Mesendoderm (in vitro differentiated cells): Measurements from ENCODE around the gene RTL10.

Experiments
- DNase-seq: peaks from one replicate; pipeline ENCODE4 v3.0.0; 2013
- H2AK5ac ChIP-seq: 2 replicates; pipeline ENCODE4 v1.6.1; 2013; ENCODE audit warnings: low read length, inconsistent platforms
- H2BK120ac ChIP-seq: 2 replicates; pipeline ENCODE4 v1.6.1; 2013; ENCODE audit warnings: low read depth, mild to moderate bottlenecking, low read length, moderate library complexity, mixed read lengths
- H2BK15ac ChIP-seq: replicated peaks from 2 replicates; pipeline ENCODE4 v1.6.1; 2013; ENCODE audit warnings: low read depth, mild to moderate bottlenecking, moderate library complexity
- H2BK5ac ChIP-seq: 2 replicates; pipeline ENCODE4 v1.6.1; 2013; ENCODE audit warnings: low read length, inconsistent platforms
- H3K18ac ChIP-seq: 2 replicates; pipeline ENCODE4 v1.6.1; 2013; ENCODE audit warnings: mild to moderate bottlenecking, low read length, mixed read lengths
- H3K23ac ChIP-seq: one replicate; pipeline ENCODE4 v1.6.1; 2013; ENCODE audit warnings: low read length
- H3K27ac ChIP-seq: 2 replicates; pipeline ENCODE4 v1.5.1; 2013; ENCODE audit warnings: low read depth, mild to moderate bottlenecking, inconsistent platforms, low read length, moderate library complexity
- H3K27me3 ChIP-seq: 2 replicates; pipeline ENCODE4 v1.6.1; 2013; ENCODE audit warnings: low read length, control low read depth, mild to moderate bottlenecking, inconsistent platforms; ENCODE audit not compliant: insufficient read depth, poor library complexity
- H3K36me3 ChIP-seq: 2 replicates; pipeline ENCODE4 v1.6.1; 2013; ENCODE audit warnings: low read length, inconsistent platforms; ENCODE audit not compliant: control insufficient read depth, insufficient read depth
- H3K4ac ChIP-seq: one replicate; pipeline ENCODE4 v1.6.1; 2013; ENCODE audit warnings: low read depth, mild to moderate bottlenecking, low read length, moderate library complexity
- H3K4me1 ChIP-seq: 2 replicates; pipeline ENCODE4 v1.6.1; 2013; ENCODE audit warnings: low read depth, low read length, inconsistent platforms; ENCODE audit not compliant: control insufficient read depth
- H3K4me2 ChIP-seq: 2 replicates; pipeline ENCODE4 v1.6.1; 2013; ENCODE audit warnings: low read length
- H3K4me3 ChIP-seq: 2 replicates; pipeline ENCODE4 v1.5.1; 2013; ENCODE audit warnings: mild to moderate bottlenecking, low read length
- H3K56ac ChIP-seq: one replicate; pipeline ENCODE4 v1.6.1; 2013; ENCODE audit warnings: low read length
- H3K79me1 ChIP-seq: 2 replicates; pipeline ENCODE4 v1.6.1; 2013; ENCODE audit warnings: low read length, inconsistent platforms
- H3K79me2 ChIP-seq: 2 replicates; pipeline ENCODE4 v1.6.1; 2013; ENCODE audit warnings: mild to moderate bottlenecking, low read length; ENCODE audit not compliant: control insufficient read depth, insufficient read depth
- H3K9ac ChIP-seq: 2 replicates; pipeline ENCODE4 v1.6.1; 2013; ENCODE audit warnings: low read length, inconsistent platforms
- H4K5ac ChIP-seq: one replicate; pipeline ENCODE4 v1.6.1; 2013; ENCODE audit warnings: low read length
- H4K8ac ChIP-seq: one replicate; pipeline ENCODE4 v1.6.1; 2013; ENCODE audit warnings: low read depth, mild to moderate bottlenecking, control low read depth, low read length, moderate library complexity
- WGBS: extraction: QIAGEN DNeasy Blood & Tissue Kit; methylation state at CpG from one replicate; pipeline ENCODE4 v1.1.7; 2013; ENCODE audit warnings: low lambda C conversion rate, missing lambda C conversion rate; ENCODE audit not compliant: insufficient coverage; ENCODE audit errors: extremely low coverage; 5-methylcytosine and 5-hydroxymethylcytosine counted together

RTL10 gene

DNA sequence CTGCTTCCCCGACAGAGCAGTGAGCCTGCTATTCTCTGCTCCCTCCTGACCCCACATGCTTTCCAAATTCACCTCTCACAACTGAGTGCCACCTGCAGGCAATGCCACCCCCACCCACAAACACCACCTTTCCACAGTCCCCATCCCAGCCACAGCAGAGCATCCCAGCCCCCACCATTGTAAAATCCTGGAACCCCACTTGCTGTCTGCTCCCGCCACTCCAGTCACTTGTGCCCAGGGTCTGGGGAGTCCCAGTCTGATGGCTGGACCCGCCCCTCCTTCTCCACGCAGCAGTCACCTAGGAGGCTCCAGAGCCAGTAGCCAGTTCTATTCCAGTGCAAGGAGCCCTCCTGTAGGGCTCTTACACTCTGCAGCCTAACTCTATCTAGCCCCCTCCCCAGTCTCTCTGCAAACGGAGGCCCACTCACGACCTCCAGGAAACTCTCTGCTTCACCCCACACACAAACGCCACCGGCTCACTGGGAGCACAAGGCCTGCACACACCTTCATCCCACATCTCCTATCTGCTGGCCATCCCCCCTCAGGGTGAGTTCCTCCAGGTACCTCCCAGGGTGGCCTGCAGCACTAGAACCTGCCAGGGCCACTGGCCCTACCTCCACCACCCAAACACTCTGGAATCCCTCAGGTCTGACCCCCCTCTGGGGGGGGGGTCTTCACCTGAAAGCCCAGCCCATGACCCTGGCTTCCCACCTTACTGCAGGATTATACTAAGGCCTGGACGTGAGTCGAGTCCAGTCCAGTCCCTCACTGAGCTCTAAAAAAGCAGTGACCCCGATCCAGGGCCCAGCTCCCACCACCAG is 1.4 kb downstream of the RTL10 start:
- H2BK5ac ChIP-seq, result no peak overlapping the region
- no peak overlapping the region for H4K8ac ChIP-seq
- no peak overlapping the region for H2AK5ac ChIP-seq
- H3K79me1 ChIP-seq, result peaks cover 30% of the 10 kb centered on the region
- H3K27ac ChIP-seq, result no peak overlapping the region
- H3K4ac ChIP-seq, result no peak overlapping the region
- peak overlapping the region; percentile 98 for H3K9ac ChIP-seq
- H3K79me2 ChIP-seq, result peaks cover 33% of the 10 kb centered on the region
- peak overlapping the region; percentile 30 for H3K23ac ChIP-seq
- H4K5ac ChIP-seq, result no peak overlapping the region
- peak overlapping the region; percentile 89 for H3K4me2 ChIP-seq
- H3K56ac ChIP-seq, result peak overlapping the region; percentile 97
- no peak overlapping the region for H2BK120ac ChIP-seq
- H3K36me3 ChIP-seq, result peaks cover 6% of the 10 kb centered on the region
- H2BK15ac ChIP-seq, result no peak overlapping the region
- H3K27me3 ChIP-seq, result no peaks in the 10 kb centered on the region
- no CpG with 5 or more reads among the region's 11 CpGs for WGBS
- peak overlapping the region; percentile 92 for H3K4me3 ChIP-seq
- no peak overlapping the region for H3K18ac ChIP-seq
- peaks cover 14% of the 10 kb centered on the region for H3K4me1 ChIP-seq
- no peak for DNase-seq

DNA sequence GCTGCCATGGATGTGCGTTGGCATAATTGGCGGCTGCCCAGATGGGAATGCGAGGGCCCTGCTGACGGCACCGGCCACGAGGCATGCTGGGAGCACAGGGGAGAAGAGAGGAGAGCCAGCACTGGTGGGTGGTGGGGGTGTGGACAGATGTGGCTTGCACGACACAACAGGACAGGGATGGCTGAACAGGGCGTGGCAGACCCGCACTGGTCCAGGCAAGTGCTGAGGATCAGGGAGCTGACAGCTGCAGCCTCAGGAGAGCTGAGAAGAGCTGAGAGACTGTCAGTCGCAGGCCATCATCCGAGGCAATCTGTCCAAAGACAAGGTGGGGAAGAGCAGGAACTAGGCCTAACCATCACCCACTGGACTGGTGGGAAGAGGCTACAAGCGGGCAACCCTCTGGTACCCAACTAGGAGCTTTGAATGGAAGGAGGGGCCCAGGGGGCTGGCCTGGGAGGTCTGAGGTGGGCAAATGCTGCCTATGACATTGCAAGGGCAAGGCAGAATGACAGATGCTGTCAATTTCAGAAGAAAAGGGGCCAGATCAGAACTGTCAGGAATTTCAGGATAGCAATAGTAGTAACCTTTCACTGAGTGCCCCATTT is 2.4 kb downstream of the RTL10 start:
- WGBS, result no CpG with 5 or more reads among the region's 12 CpGs
- H3K36me3 ChIP-seq, result peaks cover 6% of the 10 kb centered on the region
- DNase-seq, result no peak

DNA sequence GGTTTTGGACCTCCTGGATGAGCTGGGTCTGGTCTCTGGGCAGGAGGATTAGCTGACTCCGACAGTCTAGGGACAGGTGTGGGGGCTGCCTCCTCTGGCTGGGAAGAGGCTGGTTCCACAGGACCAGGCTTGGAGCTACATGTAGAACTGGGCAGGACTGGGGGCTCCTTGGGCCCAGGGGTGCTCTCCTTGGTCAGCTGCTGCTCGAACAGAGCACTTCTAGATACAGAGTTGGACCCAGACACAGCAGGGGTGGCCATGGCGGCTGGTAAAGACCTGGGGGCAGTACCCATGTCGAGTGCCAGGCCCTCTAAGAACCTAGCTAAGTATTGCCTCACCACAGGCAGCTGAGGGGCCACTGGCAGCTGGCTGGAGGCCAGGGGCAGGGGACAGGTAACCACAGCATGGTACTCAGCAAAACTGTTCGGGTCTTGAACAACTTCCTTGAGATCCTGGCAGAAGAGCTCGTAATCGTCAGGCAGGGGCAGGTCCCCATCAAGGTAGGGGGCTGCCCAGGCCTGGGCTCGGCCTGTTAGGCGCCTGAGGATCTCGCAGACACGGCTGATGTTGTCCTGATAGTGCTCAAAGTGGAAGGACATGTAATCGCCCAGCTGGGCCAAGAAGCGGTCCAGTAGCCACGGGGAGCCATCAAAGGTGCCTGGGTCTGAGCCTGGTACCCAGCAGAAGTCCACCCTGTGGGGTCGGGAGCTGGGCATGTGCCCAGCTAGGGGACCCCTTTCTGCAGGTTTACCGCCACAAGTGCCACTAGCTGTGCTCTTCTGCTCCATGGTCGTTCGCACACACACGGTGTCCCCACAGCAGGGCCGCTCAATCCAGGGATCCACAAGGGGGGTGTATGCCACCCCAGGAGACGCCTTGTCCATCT is 3.1 kb downstream of the RTL10 start:
- Histone ChIP-seq H3K79me1 (peaks cover 36% of the 10 kb centered on the region), H3K9ac (no peak overlapping the region), H2BK120ac (no peak overlapping the region), H3K36me3 (peaks cover 6% of the 10 kb centered on the region), H3K79me2 (peaks cover 33% of the 10 kb centered on the region), H3K4ac (no peak overlapping the region), H3K4me2 (no peak overlapping the region), H3K4me1 (peaks cover 14% of the 10 kb centered on the region), H3K4me3 (no peak overlapping the region), H3K27ac (no peak overlapping the region), H2AK5ac (no peak overlapping the region), H3K56ac (no peak overlapping the region), H4K8ac (no peak overlapping the region), H4K5ac (no peak overlapping the region), H2BK5ac (no peak overlapping the region), H2BK15ac (no peak overlapping the region), H3K23ac (no peak overlapping the region), H3K18ac (no peak overlapping the region), H3K27me3 (no peaks in the 10 kb centered on the region)
- no peak for DNase-seq
- no CpG with 5 or more reads among the region's 21 CpGs for WGBS

More for the DNA sequence above, 2.4 kb downstream of the RTL10 start:
- Histone ChIP-seq H3K4me3 (no peak overlapping the region), H3K18ac (no peak overlapping the region), H3K4ac (no peak overlapping the region), H4K5ac (no peak overlapping the region), H3K23ac (no peak overlapping the region), H3K56ac (no peak overlapping the region), H3K79me2 (peaks cover 33% of the 10 kb centered on the region), H3K4me1 (peaks cover 14% of the 10 kb centered on the region), H4K8ac (no peak overlapping the region), H2BK5ac (no peak overlapping the region), H3K9ac (peak overlapping the region; percentile 98), H2AK5ac (no peak overlapping the region), H3K79me1 (peaks cover 32% of the 10 kb centered on the region), H2BK15ac (no peak overlapping the region), H3K27ac (no peak overlapping the region), H2BK120ac (no peak overlapping the region), H3K27me3 (no peaks in the 10 kb centered on the region), H3K4me2 (no peak overlapping the region)

DNA sequence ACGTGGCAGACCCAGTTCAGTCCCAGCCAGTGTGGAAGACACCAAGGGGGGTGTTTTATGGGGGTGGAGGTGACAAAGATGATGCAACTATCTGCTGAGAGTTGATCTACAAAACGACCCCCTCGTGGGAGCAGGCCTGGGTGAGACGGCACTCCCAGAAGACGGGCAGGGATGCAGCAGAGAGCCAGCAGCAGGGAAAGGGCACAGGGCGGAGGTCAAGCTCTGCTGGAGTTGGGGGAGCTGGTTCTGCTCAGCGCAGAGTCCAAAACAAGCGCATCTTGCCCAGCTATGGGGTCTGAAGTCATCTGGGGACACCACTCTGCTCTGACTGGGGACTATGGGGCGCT is 3.9 kb downstream of the RTL10 start:
- H4K5ac ChIP-seq, result no peak overlapping the region
- no peak overlapping the region for H4K8ac ChIP-seq
- H3K79me1 ChIP-seq, result peaks cover 36% of the 10 kb centered on the region
- no peak overlapping the region for H3K4me3 ChIP-seq
- peaks cover 14% of the 10 kb centered on the region for H3K4me1 ChIP-seq
- no peak overlapping the region for H2BK15ac ChIP-seq
- H3K18ac ChIP-seq, result no peak overlapping the region
- H3K23ac ChIP-seq, result no peak overlapping the region
- DNase-seq, result no peak
- no peak overlapping the region for H3K27ac ChIP-seq
- peaks cover 6% of the 10 kb centered on the region for H3K36me3 ChIP-seq
- WGBS, result no CpG with 5 or more reads among the region's 9 CpGs
- peak overlapping the region; percentile 59 for H3K56ac ChIP-seq
- H3K4ac ChIP-seq, result no peak overlapping the region
- H3K27me3 ChIP-seq, result no peaks in the 10 kb centered on the region
- H3K4me2 ChIP-seq, result no peak overlapping the region
- no peak overlapping the region for H2BK5ac ChIP-seq
- H3K9ac ChIP-seq, result peak overlapping the region; percentile 0
- no peak overlapping the region for H2BK120ac ChIP-seq
- H2AK5ac ChIP-seq, result no peak overlapping the region
- peaks cover 33% of the 10 kb centered on the region for H3K79me2 ChIP-seq

DNA sequence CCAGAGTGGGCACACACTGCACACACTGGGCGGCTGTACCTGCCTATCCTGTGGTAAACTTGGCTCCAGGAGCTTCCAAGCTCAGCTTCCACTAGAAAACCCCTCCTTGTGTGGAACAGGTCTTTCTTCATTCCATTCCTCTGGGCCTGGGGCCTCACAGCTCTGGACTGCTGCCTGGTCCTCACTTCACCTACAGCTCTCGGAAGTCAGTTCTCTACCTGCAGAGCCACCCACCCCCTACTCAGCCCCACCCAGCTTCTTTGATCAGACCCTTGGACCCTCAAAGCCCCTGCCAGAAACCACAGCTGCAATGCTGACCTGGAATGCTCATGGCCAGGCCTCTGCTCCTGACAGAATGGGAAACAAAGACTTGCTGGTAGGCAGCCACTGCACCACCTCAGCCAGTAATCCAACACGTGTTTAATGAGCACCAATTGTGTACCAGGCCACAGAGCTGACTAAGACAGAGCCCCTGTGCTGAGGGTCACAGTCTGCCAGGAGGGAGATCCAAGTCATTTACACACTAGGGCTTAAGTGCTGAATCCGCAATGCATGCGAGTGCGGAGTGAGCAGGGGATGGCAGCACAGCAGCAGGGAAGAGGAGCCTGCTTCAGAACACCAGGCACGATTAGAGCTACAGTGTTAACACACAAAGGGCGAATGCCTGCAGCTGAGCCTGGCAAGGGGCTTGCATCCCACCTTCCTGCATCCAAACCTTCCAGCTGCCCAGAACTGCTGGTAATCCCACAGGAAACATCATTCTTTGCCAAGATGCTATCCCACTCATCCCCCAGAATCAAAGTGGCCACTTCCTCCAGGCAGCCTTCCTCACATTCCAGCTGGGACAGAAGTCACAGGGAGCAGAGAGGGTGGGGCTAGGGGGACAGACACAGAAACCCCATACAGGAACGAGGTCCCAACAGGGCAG is 4.6 kb downstream of the RTL10 start:
- Histone ChIP-seq H4K5ac (no peak overlapping the region), H3K36me3 (peaks cover 6% of the 10 kb centered on the region), H3K4me1 (peaks cover 12% of the 10 kb centered on the region), H3K56ac (peak overlapping the region; percentile 59), H3K9ac (peak overlapping the region; percentile 0), H3K4ac (no peak overlapping the region), H4K8ac (no peak overlapping the region), H3K79me2 (peaks cover 31% of the 10 kb centered on the region), H3K4me3 (no peak overlapping the region), H3K23ac (no peak overlapping the region), H3K18ac (no peak overlapping the region), H3K27ac (peak overlapping the region; percentile 10), H2BK5ac (no peak overlapping the region), H2BK120ac (no peak overlapping the region), H3K27me3 (no peaks in the 10 kb centered on the region), H2AK5ac (no peak overlapping the region), H3K79me1 (peaks cover 33% of the 10 kb centered on the region), H2BK15ac (no peak overlapping the region), H3K4me2 (no peak overlapping the region)
- WGBS, result no CpG with 5 or more reads among the region's 9 CpGs
- DNase-seq, result peak; percentile 82
